Activated effector memory CD4-positive, alpha-beta T cell treated with anti-CD3 and anti-CD28 coated beads, Interleukin-2, amount 50 U/mL, for 16 hours (primary cell): ENCODE data around the gene PITPNC1.
"Not testable (repeated sequence)": the region's sequence is repeated elsewhere in the genome, so short reads cannot be mapped to it uniquely, and the experiment has no call there.

Experiments
- DNase-seq: peaks from one replicate; pipeline ENCODE4 v3.0.0-alpha.2; 2020

Gene PITPNC1

DNA sequence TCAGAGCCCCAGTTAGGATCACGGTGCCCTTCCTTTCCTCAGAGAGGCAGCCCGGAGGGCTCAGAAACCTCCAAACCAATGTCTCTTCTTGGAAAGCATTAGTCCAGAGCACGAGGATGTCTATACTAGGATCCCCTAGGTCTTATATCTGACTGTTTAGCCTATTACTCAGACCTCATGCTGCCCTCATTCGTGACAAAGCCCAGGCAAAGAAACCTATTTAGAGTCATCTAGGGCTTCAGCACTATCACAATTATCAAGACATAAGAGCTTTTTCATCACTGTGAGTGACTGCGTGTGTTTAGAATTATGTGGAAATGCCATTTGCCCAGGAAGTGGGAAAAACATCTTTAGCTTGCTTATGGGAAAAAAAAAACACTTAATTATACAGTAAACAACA is 180.8 kb downstream of the PITPNC1 start:
- no peak for DNase-seq

DNA sequence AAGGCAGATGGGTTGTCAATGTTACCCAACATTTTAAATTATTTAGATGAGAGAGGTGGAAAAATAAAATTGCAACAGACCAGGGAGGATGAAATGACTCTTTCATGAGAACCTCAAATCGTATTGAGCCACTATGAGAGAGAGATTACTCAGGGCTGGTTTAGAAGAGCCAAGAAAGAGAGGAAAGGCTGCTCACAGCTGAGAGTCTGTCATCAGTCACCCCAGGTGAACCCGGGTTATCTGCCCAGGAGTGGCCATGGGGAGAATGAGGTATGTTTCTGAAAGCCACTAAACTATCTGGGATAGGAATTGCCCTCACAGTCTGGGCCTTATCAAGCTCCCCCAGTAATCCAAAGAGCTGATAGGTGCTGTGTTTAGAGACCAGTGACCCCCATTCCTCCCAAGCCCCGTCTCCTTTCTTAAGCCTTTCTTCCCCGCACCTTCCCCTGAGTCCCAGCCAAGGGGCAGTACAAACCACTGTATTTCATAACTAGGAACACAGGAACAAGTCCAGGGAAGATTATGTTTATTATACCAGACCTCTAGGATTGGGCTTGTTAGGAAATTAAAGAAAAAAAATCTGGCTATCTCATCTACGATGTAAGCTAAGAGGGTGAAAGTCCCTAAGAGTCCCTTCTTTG is 181.8 kb downstream of the PITPNC1 start:
- no peak for DNase-seq

DNA sequence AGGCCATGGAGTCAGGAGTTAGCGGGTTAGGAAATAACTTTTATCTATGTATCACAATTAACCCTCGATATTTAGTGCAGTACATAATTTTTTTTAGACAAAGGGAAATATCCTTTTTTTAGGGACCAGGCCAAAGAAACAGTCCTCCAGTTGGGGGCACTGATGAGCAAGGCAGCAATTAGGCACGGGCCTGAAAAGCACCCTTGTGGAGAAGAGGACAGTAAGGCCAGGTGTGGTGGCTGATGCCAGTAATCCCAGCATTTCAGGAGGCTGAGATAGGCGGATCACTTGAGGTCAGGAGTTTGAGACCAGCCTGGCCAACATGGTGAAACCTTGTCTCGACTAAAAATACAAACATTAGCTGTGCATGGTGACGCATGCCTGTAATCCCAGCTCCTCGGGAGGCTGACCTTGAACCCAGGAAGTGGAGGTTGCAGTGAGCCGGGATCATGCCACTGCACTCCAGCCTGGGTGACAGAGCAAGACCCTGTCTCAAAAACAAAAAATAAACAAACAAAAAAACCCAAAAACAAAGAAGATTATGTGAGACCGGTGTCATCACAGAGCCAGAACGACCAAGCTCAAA is 182.4 kb downstream of the PITPNC1 start:
- DNase-seq: no peak

DNA sequence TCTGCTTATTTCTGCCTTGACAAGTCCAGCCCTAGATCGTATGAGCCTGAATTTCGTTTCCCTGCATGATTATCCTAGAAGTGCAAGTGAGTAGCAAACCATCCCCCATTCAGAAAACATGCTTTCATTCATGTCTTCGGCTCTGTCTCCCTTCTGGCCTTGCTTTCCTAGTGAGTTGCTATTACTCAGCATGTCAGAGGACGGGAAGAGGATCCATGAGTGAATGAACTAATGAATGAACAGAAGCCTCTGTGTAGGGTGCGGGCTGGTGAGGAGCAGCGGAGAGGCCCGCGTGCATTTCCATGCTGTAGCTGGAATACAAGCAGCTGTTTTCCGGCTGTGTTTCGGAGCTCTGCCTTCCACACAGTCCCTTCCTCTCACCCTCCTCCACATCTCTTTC is 184.9 kb downstream of the PITPNC1 start:
- no peak for DNase-seq

DNA sequence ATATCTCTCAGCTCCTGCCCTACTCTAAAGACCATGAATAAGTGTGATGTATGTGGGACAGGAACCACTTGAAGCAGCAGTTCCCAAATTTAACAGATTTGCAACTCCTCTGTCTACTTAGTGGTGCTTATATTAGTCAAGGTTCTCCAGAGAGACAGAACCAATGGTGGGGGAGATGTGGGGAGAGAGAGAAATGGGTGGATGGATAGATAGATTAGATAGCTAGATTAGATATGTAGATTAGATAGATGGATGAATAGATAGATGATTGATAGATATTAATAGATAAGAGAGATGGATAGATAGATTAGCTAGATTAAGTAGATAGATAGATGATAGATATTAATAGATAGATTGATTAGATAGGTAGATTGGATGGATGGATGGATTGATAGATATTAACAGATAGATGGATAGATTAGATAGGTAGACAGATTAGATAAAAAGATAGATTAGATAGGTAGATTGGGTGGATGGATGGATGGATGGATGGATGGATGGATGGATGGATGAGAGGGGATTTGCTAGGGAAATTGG is 186.7 kb downstream of the PITPNC1 start:
- no peak for DNase-seq

DNA sequence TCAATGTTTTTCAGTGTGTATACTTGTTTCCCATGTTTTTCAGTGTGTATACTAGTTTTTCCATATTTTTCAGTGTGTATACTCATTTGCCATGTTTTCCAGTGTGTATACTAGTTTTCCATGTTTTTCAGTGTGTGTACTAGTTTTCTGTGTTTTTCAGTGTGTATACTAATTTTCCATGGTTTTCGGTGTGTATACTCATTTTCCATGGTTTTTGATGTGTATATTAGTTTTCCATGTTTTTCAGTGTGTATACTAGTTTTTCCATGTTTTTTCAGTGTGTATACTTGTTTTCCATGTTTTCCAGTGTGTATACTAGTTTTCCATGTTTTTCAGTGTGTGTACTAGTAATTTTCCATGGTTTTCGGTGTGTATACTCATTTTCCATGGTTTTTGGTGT is 188.0 kb downstream of the PITPNC1 start:
- DNase-seq: no peak

DNA sequence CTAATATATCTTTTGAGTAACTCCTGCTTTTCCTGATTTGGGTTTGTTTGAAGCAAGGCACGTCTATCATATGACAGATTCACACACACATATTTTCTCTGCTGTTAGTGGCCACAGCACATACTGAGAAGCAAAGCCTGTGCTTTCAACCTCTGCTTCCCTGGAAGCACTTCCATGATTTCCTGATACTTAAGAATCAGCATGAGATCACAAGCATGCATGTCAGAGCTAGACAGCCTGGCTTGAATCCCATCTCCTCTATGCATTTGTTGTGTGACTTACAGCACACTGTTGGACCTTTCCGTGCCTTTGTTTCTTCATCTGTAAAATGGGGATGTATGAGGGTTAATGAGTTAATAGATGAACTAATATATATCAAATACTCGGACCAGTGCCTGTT is 189.6 kb downstream of the PITPNC1 start:
- DNase-seq: no peak

DNA sequence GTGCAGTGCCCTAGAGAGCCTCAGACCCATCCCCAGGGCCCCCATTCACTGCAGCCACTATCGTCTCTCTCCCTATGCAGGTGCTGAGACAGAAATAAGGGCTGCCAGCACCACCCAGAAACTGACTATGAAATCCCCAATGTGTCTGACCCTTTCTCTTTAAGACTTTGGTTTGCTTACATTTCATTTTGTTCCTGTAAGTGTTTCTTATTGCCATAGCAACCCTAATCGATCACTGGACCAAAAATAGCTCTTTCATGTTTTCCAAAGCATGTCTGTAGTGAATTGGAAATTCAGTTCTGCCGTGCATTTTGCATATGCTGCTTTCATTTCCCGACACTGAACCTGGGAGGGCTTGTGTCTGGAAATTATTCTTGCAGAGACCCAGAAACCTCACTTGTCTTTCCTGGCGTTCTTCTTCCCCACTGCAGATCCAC is 192.0 kb downstream of the PITPNC1 start:
- DNase-seq: no peak

DNA sequence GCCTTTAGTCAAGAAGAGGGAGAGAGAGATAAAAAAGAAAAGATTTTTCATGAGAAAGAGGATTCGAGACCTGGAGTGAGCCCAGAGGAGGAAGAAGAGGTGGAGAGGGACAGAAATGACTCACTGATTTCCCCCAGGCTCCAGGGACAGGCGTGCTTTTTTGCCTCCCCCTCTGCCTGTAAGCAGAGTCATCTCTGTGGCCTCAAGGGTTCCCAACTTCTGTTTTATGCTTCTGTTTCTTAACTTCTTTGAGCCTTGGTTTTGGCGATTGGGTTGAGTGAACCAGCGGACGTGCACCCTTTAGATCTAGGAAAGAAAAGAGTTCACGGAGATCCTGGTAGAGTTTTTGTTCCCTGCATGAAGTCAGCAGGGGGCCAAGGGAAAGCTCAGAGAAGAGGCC is 192.8 kb downstream of the PITPNC1 start:
- DNase-seq: no peak

DNA sequence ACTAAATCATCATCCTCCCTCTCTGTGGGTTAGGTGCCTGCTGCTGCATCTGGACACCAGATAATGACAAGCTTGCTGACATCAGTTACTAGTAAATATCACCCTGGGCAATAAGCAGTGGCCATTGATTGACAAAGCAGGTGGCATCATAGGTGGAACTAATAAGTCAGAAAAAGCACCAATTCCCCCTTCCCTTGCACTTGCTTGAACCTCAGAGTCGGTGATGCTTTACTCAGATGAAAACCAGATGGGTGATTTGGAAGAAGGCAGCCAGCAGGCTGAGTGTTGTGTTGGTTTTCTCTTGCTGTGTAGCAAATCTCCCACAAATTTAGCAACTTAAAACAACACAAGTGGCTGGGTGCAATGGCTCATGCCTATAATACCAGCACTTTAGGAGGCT is 193.7 kb downstream of the PITPNC1 start:
- DNase-seq: no peak

DNA sequence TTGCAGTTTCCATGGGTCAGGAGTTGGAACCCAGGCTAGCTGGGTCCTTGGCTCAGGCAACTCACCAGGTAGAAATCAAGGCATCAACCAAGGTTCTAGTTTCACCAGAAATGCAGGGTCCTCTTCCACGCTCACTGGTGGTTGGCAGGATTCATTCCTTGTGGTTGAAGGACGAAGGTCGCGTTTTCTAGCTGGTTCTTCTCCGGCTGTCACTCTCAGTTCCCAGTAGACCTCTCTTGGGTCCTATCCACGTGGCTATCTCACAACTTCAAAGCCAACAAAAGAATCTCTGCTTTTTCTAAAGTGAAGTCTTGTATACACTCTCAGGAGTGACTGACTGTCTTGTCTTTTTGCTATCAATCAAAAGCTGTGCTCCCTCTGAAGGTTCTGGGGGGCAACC is 194.4 kb downstream of the PITPNC1 start:
- DNase-seq: no peak

DNA sequence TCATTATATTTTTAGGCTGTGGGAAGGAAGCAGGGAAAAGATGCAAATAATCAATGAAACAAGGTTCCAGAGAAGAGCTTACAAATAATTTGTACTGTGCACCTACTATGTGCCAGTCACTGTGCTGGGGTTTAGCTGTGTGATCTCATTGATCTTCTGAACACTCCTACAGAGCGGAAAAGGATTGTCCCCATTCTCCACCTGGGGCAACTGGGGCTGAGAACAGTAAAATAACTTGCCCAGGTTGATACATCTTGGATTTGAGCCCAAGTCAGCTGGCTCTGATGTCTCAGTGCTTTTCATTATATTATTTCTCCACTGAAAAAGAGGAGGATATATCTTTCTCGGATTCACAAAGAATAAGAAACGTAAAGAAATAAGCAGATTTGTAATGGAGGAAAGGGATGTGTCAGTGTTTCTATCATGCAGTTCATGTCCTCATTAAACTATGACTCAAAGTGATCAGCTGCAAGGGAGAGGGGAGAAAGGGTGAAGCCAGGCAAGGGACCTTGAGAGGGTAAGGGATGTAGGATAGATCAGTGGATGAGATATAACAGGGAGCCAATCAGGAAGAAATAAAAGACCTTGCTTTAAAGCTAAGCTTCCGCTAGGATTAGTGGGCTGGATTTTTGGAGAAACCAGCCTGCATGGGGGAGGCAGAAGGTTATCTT is 197.0 kb downstream of the PITPNC1 start:
- no peak for DNase-seq

DNA sequence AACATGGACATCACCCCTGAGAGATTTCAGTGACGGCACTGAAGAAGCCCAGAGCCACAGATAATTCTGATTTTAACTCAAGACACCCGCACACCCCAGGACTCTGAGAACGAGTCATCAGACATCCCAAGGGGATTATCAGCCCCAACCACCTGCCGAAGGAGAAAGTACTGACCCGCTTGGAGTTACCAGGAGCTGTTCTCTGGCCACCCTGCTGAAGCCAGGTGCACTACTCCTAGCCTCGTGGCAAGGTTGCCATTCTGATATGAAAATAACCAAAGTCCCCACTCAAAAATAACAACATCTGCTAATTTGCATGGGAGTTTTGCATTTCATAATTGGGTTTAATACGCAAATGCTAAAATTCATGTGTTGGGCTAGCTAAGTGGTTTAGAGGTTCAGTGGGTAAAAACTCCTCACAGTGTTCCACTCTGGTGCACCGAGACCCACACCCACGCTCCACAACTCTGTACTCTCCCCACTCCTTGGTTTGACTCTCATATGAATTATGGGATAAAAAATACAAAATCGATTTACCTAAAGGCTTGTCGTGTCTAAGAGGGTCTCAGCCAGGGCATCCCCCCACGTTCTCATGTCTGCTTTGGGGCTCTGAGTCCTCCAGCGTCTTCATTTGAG is 197.7 kb downstream of the PITPNC1 start:
- DNase-seq: no peak

DNA sequence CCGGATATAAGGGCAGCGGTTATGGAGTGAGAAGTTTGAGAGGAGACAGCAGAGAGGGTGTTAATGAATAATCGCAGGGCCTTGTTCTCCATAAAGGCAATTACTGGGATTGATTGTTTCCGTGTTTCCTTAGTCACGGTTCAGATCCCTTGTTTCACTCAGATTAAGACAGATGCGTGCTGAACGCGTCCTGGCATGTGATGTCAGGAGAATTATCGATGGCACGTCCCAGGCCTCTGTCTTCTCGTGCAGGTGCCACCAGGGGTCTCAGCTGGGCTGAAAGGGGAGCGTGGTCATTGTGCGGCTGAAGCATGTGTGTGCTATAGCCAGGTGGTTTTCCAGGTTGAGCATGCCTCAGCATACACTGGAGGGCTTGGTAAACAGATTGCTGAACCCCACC is 198.2 kb downstream of the PITPNC1 start:
- DNase-seq: no peak

DNA sequence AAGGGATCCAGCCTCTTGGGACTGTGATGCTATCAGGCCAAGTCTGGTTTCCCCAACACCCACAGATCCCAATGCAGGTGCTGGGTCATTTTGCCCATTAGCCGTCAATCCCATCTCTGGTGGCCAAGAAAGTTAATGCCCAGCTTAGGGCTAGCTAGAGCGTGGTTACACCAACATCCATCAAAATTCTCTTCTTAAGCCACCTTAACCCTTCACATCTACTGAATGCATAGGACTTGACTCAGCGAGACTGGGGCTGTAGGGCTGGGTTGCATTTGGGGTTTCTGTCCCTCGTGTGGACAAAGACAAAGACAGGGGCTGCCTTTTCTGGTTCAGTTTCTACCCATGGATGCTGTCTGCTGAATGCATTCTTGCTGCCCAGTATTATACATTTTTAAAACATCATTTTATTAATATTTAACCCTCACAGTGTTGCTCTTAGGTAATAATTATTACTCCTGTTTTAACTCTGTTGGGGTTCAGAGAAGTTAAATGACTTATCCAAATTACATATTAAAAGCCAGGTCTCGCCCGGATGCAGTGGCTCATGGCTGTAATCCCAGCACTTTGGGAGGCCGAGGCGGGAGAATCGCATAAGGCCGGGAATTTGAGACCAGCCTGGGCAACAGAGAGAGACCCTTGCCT is 199.5 kb downstream of the PITPNC1 start:
- DNase-seq: no peak

DNA sequence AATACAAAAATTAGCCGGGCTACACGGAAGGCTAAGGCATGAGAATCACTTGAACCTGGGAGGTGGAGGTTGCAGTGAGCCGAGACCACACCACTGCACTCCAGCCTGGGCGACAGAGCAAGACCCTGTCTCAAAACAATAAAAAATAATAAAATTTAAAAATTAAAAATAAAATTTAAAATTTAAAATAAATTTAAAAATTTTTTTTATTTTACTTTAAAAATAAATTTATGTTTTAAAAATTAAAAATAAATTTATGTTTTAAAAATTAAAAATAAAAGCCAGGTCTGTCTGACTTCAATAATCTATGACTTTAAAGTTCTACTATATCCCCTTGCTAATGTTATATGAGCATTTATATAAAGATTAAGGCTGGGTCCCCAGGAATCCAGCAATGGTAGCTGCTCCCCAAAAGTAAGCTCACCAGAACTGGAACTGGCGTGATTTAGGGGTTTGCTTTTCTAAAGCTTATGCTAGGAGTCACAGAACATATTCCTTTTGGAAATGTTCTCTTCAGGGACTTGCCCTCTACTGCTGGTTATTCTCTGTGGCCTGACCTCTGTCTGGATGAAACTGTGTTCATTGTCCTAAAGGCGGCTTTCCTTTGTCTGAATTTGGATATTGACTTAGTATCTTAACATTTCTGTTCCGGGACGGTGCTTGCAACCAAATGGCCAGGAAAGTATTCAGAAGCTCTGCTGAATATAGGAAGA is 200.5 kb downstream of the PITPNC1 start:
- no peak for DNase-seq

DNA sequence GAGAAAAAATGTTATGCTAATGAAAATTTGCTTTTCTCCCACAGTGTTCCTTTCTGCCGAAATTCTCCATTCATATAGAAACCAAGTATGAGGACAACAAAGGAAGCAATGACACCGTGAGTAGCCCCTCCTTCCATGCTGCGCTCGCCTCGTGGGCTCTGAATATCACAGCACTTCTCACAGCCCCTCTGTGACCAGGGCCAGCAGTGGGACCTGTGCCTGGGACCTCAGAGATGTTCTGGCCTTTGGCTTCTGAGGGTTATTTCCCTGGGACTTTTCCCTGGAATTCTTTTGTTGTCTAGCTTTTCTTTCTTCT is 201.0 kb downstream of the PITPNC1 start:
- no peak for DNase-seq

DNA sequence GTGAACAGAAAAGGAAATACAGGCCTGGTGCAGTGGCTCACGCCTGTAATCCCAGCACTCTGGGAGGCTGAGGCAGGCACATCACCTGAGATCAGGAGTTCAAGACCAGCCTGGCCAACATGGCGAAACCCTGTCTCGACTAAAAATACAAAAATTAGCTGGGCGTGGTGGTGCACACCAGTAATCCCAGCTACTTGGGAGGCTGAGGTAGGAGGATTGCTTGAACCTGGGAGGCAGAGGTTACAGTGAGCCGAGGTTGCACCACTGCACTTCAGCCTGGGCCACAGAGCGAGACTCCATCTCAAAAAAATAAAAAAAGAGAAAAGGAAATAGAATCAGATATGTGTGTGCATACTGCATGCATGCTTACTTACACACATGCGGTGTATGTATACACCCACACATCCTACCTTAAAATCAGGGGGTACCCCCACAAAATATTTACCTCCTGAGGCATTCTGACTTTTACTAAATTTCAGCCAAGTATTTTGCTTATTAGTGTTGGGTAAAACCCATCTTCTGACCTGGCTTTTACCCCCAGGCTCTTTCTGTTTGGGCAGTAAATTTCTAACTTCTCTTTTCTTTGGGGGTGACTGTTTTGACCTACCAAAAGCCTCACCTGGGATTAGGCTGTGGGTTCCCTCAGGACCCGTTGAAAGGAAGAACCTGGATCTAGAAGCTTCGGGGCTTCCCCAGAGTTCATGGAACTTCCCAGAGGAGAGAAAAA is 201.8 kb downstream of the PITPNC1 start:
- not testable (repeated sequence) for DNase-seq

DNA sequence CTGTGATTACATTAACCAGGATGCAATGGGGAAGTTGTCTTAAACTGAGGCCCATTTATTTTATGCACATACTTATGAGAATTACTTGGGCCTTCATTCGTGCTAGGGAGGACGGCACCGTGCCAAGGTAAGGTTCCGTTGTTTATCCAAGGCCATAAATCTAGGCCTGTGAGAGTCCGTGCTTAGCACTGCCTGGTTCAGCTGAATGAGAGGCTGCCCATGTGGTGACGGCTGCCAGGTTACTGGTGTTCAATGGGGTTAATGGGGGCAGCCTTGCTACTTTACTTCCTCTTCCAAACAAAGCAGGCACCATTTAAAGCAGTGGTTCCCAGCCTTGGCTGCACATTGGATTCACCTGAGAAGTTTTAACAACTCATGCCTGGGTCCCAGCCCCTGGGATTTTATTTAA is 205.6 kb downstream of the PITPNC1 start:
- no peak for DNase-seq

DNA sequence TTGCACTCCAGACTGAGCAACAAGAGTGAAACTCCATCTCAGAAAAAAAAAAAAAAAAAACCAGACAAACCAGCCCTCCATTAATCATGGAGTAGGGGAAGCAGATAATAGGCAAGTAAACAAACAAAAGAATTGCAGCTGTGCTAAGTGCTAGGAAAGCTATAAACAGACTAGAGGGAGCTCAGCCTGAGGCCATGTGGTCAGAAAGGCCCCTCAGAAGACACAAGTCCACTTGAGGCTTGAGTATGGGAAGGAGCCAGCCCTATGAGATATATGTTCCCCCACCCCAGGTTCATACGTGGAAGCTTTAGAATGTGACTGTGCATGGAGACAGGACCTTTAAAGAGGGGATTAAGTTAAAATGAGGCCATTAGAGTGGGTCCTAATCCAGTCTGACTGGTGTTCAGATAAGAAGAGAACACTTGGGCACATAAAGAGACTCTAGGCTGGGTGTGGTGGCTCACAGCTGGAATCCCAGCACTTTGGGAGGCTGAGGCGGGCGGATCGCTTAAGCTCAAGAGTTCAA is 208.1 kb downstream of the PITPNC1 start:
- DNase-seq: no peak

DNA sequence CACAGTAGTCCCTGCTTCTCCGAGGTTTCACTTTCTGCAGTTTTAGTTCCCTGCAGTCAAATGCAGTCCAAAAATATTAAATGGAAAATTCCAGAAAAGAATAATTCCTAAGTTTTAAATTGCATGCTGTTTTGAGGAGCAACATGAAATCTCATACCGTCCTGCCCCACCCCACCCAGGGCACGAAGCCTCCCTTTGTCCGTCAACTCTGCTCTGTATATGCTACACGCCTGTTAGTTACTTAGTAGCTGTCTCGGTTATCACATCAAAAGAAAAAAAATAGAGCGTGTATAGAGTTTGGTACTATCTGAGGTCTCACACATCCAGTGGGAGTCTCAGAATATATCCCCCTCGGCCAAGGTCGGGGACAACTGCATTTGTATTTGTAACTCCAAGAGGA is 211.2 kb downstream of the PITPNC1 start:
- DNase-seq: no peak
